H9 (cell line): ENCODE measurements around the gene SMLR1. TPM values are rescaled to one million over a fixed set of nuclear protein-coding genes. Genes with fewer than 3 reads are reported as not detected.

Experiments
- DNase-seq: peaks from one replicate; pipeline ENCODE4 v3.0.0-alpha.2; 2017
- H2AFZ ChIP-seq: one replicate; pipeline ENCODE4 v1.6.1; 2013; ENCODE audit warnings: mild to moderate bottlenecking, low read length, control low read depth, moderate library complexity
- H2AK5ac ChIP-seq: 2 replicates; pipeline ENCODE4 v1.6.1; 2013; ENCODE audit warnings: low read length, control low read depth, mixed read lengths; ENCODE audit not compliant: insufficient read length
- H2BK120ac ChIP-seq: one replicate; pipeline ENCODE4 v1.6.1; 2013; ENCODE audit warnings: low read depth, mild to moderate bottlenecking, low read length, control low read depth, inconsistent platforms; ENCODE audit not compliant: poor library complexity, severe bottlenecking
- H2BK12ac ChIP-seq: 2 replicates; pipeline ENCODE4 v1.6.1; 2013; ENCODE audit warnings: low read length, control low read depth, mixed read lengths, low read depth; ENCODE audit not compliant: insufficient read length
- H2BK15ac ChIP-seq: 2 replicates; pipeline ENCODE4 v1.6.1; 2013; ENCODE audit warnings: low read depth, low read length, control low read depth
- H2BK20ac ChIP-seq: one replicate; pipeline ENCODE4 v1.6.1; 2013; ENCODE audit warnings: low read depth, mild to moderate bottlenecking, low read length, control low read depth, inconsistent platforms; ENCODE audit not compliant: poor library complexity, severe bottlenecking
- H2BK5ac ChIP-seq: 2 replicates; pipeline ENCODE4 v1.6.1; 2013; ENCODE audit warnings: low read length, control low read depth, mixed read lengths; ENCODE audit not compliant: insufficient read length
- H3K14ac ChIP-seq: 2 replicates; pipeline ENCODE4 v1.6.1; 2013; ENCODE audit warnings: low read length, control low read depth; ENCODE audit not compliant: insufficient read depth
- H3K18ac ChIP-seq: 2 replicates; pipeline ENCODE4 v1.6.1; 2013; ENCODE audit warnings: low read depth, mild to moderate bottlenecking, mixed read lengths, low read length, control low read depth; ENCODE audit not compliant: insufficient read length
- H3K23ac ChIP-seq: 2 replicates; pipeline ENCODE4 v1.6.1; 2013; ENCODE audit warnings: low read length, control low read depth, mixed read lengths, low read depth; ENCODE audit not compliant: insufficient read length
- H3K23me2 ChIP-seq: 2 replicates; pipeline ENCODE4 v1.6.1; 2013; ENCODE audit warnings: low read depth, mild to moderate bottlenecking, mixed read lengths, low read length, control low read depth; ENCODE audit not compliant: insufficient read length, poor library complexity, severe bottlenecking
- H3K27ac ChIP-seq: 2 replicates; pipeline ENCODE4 v1.5.1; 2013; ENCODE audit warnings: low read length, control low read depth, mixed read lengths, low read depth; ENCODE audit not compliant: insufficient read length
- H3K27me3 ChIP-seq: 2 replicates; pipeline ENCODE4 v1.6.1; 2013; ENCODE audit warnings: low read length, control low read depth, inconsistent platforms; ENCODE audit not compliant: insufficient read depth
- H3K4ac ChIP-seq: 2 replicates; pipeline ENCODE4 v1.6.1; 2013; ENCODE audit warnings: low read depth, mild to moderate bottlenecking, control low read depth, inconsistent platforms, low read length, moderate library complexity
- H3K4me1 ChIP-seq: 2 replicates; pipeline ENCODE4 v1.6.1; 2013; ENCODE audit warnings: low read length, control low read depth, inconsistent platforms; ENCODE audit not compliant: insufficient read depth
- H3K4me2 ChIP-seq: 2 replicates; pipeline ENCODE4 v1.6.1; 2013; ENCODE audit warnings: low read length, control low read depth, mixed read lengths; ENCODE audit not compliant: insufficient read length, insufficient read depth
- H3K56ac ChIP-seq: 2 replicates; pipeline ENCODE4 v1.6.1; 2013; ENCODE audit warnings: low read depth, mild to moderate bottlenecking, mixed read lengths, low read length, control low read depth; ENCODE audit not compliant: insufficient read length
- H3K79me1 ChIP-seq: 2 replicates; pipeline ENCODE4 v1.6.1; 2013; ENCODE audit warnings: low read depth, mild to moderate bottlenecking, moderate library complexity, low read length, control low read depth, inconsistent platforms; ENCODE audit not compliant: insufficient read depth, poor library complexity, severe bottlenecking
- H3K79me2 ChIP-seq: 2 replicates; pipeline ENCODE4 v1.6.1; 2013; ENCODE audit warnings: low read length, control low read depth, inconsistent platforms; ENCODE audit not compliant: insufficient read depth
- H3K9ac ChIP-seq: 2 replicates; pipeline ENCODE4 v1.6.1; 2013; ENCODE audit warnings: low read length, control low read depth, mixed read lengths; ENCODE audit not compliant: insufficient read length; ENCODE audit errors: extremely low read depth
- H3K9me3 ChIP-seq: one replicate; pipeline ENCODE4 v1.6.1; 2013; ENCODE audit warnings: low read depth, low read length, inconsistent platforms; ENCODE audit not compliant: control insufficient read depth
- H3T11ph ChIP-seq: one replicate; pipeline ENCODE4 v1.6.1; 2013; ENCODE audit warnings: mild to moderate bottlenecking, low read length, control low read depth, inconsistent platforms
- H4K20me1 ChIP-seq: one replicate; pipeline ENCODE4 v1.6.1; 2013; ENCODE audit not compliant: control insufficient read depth, insufficient read length, insufficient read depth
- H4K5ac ChIP-seq: 2 replicates; pipeline ENCODE4 v1.6.1; 2013; ENCODE audit warnings: low read depth, mild to moderate bottlenecking, mixed read lengths, low read length, control low read depth; ENCODE audit not compliant: insufficient read length
- H4K8ac ChIP-seq: replicated peaks from 2 replicates; pipeline ENCODE4 v1.6.1; 2013; ENCODE audit warnings: low read length, control low read depth, mixed read lengths, low read depth; ENCODE audit not compliant: insufficient read length
- H4K91ac ChIP-seq: 2 replicates; pipeline ENCODE4 v1.6.1; 2013; ENCODE audit warnings: low read depth, mild to moderate bottlenecking, moderate library complexity, mixed read lengths, low read length, control low read depth; ENCODE audit not compliant: insufficient read length
- H3K27ac Mint-ChIP-seq, 3 experiments: 2 replicates in 2 of 3; 3 replicates in 1 of 3; pipeline ENCODE4 v1.8.0; 2020 to 2021; ENCODE audit warnings: mixed read lengths in 3 of 3, mild to moderate bottlenecking in 1 of 3, moderate library complexity in 1 of 3
- H3K27me3 Mint-ChIP-seq: 2 replicates; pipeline ENCODE4 v1.8.0; 2021; ENCODE audit warnings: low read depth, mild to moderate bottlenecking, moderate library complexity, mixed read lengths
- H3K36me3 Mint-ChIP-seq, 3 experiments: 2 replicates in 2 of 3; 3 replicates in 1 of 3; pipeline ENCODE4 v1.8.0; 2020 to 2021; ENCODE audit warnings: low read depth in 3 of 3, mixed read lengths in 3 of 3; ENCODE audit not compliant: insufficient read depth in 1 of 3
- H3K4me1 Mint-ChIP-seq, 2 experiments: 2 replicates each; pipeline ENCODE4 v1.8.0; 2020; ENCODE audit warnings: mixed read lengths in 2 of 2
- H3K4me3 Mint-ChIP-seq, 2 experiments: 2 replicates in 1 of 2; 3 replicates in 1 of 2; pipeline ENCODE4 v1.8.0; 2020 to 2021; ENCODE audit warnings: mild to moderate bottlenecking in 2 of 2, mixed read lengths in 2 of 2, moderate library complexity in 1 of 2
- H3K9me3 Mint-ChIP-seq, 2 experiments: 2 replicates in 1 of 2; 3 replicates in 1 of 2; pipeline ENCODE4 v1.8.0; 2020; ENCODE audit warnings: mild to moderate bottlenecking in 2 of 2, mixed read lengths in 2 of 2, moderate library complexity in 1 of 2
- WGBS: extraction: QIAGEN DNeasy Blood & Tissue Kit; methylation state at CpG from one replicate; pipeline ENCODE4 v1.1.7; 2013; ENCODE audit warnings: missing lambda C conversion rate, low lambda C conversion rate, mixed read lengths; ENCODE audit not compliant: insufficient read length; ENCODE audit errors: extremely low coverage; 5-methylcytosine and 5-hydroxymethylcytosine counted together
- total RNA-seq: library from RNA; stranded (reverse); gene quantifications from 2 replicates; pipeline ENCODE4 v1.2.1, GENCODE V29; 2021
- TF ChIP-seq, protein P1 (sequence below): fragments of 200-600 bp; sonication (generic); conservative IDR thresholded peaks from 3 replicates; pipeline ENCODE4 v1.8.0; 2021; ENCODE audit warnings: antibody characterized with exemption, mild to moderate bottlenecking

Gene SMLR1
- total RNA-seq, 1 experiment from 2014 or later, result not detected

DNA sequence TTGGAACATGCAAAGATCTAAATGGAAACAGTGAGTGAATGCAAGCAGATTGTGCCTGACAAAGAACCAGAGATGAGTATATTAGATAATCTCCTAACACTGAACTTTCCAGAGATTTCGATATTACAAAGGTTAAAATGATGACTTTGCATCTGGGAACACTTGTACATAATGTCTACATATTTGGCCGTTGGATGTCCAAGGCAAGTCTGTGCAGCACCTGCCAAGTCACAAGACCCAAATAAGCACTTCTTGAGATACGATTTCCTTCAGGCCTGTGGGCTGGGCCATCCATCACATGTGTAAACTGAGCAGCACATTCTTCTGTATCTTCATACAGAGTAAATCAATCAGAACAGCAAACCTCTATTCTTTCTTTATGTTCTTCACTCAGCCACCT is 32.5 kb upstream of the SMLR1 start:
- H3T11ph ChIP-seq, result no peak overlapping the region
- no peak overlapping the region for H3K4me2 ChIP-seq
- no peak overlapping the region for H4K91ac ChIP-seq
- no peaks in the 10 kb centered on the region for H3K9me3 ChIP-seq
- TF ChIP-seq, protein P1, sequence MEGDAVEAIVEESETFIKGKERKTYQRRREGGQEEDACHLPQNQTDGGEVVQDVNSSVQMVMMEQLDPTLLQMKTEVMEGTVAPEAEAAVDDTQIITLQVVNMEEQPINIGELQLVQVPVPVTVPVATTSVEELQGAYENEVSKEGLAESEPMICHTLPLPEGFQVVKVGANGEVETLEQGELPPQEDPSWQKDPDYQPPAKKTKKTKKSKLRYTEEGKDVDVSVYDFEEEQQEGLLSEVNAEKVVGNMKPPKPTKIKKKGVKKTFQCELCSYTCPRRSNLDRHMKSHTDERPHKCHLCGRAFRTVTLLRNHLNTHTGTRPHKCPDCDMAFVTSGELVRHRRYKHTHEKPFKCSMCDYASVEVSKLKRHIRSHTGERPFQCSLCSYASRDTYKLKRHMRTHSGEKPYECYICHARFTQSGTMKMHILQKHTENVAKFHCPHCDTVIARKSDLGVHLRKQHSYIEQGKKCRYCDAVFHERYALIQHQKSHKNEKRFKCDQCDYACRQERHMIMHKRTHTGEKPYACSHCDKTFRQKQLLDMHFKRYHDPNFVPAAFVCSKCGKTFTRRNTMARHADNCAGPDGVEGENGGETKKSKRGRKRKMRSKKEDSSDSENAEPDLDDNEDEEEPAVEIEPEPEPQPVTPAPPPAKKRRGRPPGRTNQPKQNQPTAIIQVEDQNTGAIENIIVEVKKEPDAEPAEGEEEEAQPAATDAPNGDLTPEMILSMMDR, result no peak
- no peak overlapping the region for H2AK5ac ChIP-seq
- H4K8ac ChIP-seq, result no peak overlapping the region
- H3K79me2 ChIP-seq, result no peaks in the 10 kb centered on the region
- no peak overlapping the region for H3K23ac ChIP-seq
- Mint-ChIP-seq H3K4me3 (no peak overlapping the region), H3K27ac (0 out of 7 replicates have a peak overlapping the region, but pooled peaks of 1 of the 3 experiments have one; percentile 6), H3K4me1 (peaks cover 25 to 33% of the 10 kb centered on the region in 2 experiments), H3K36me3 (peaks cover 0 to 5% (median 2%) of the 10 kb centered on the region in 3 experiments; a peak in 2 of 7 replicates), H3K9me3 (peaks cover 0 to 5% of the 10 kb centered on the region in 2 experiments; a peak in 3 of 5 replicates), H3K27me3 (no peaks in the 10 kb centered on the region)
- no peak overlapping the region for H2BK5ac ChIP-seq
- H3K4ac ChIP-seq, result no peak overlapping the region
- H3K27ac ChIP-seq, result no peak overlapping the region
- H3K56ac ChIP-seq, result no peak overlapping the region
- no peaks in the 10 kb centered on the region; the same call in 1 of the 2 replicates for H3K27me3 ChIP-seq
- H2BK20ac ChIP-seq, result no peak overlapping the region
- no peak overlapping the region for H3K9ac ChIP-seq
- H2BK120ac ChIP-seq, result no peak overlapping the region
- H3K23me2 ChIP-seq, result no peaks in the 10 kb centered on the region
- no CpG with 5 or more reads among the region's 3 CpGs for WGBS
- no peaks in the 10 kb centered on the region for H4K20me1 ChIP-seq
- no peaks in the 10 kb centered on the region for H3K79me1 ChIP-seq
- H4K5ac ChIP-seq, result no peak overlapping the region
- H2BK15ac ChIP-seq, result no peak overlapping the region
- peaks cover 9% of the 10 kb centered on the region; the same call in 1 of the 2 replicates for H3K4me1 ChIP-seq
- no peak overlapping the region for H2BK12ac ChIP-seq
- no peak overlapping the region for H3K18ac ChIP-seq
- no peak for DNase-seq
- no peak overlapping the region for H3K14ac ChIP-seq
- no peak overlapping the region for H2AFZ ChIP-seq
